ENCODE data around the gene NCOA5. TPM values are rescaled to one million over a fixed set of nuclear protein-coding genes. Genes with fewer than 3 reads are reported as not detected.

Gene NCOA5
- total and polyA plus RNA-seq, 9 of the 15 experiments (the other 6 are each of a cell fraction or from before 2014, with no cell fraction given), result 3.9 to 22.8 (median 13.8) TPM

- BruUV-seq (replicated peaks), result no TSS peak
- Histone ChIP-seq H3K4me1 (replicated peaks in 1 of 2; ENCODE audit: control insufficient read depth in 2 of 2, insufficient read depth in 2 of 2, low read length in 2 of 2) (0 out of 5 replicates have a peak, but pooled peaks cover 0 to 7% of the 10 kb centered on the region in 2 experiments), H4K20me1 (replicated peaks; ENCODE audit: control insufficient read depth, insufficient read depth, low read length) (peaks cover 8% of the 10 kb centered on the region), H2AFZ (ENCODE audit: low read depth, low read length) (no peak overlapping the region), H3K9me3 (replicated peaks; ENCODE audit: control insufficient read depth, insufficient read depth, low read depth, low read length) (no peaks in the 10 kb centered on the region), H3K4me2 (ENCODE audit: insufficient read depth, low read length) (no peak overlapping the region), H3K27ac (ENCODE audit: extremely low read depth, low read depth, low read length) (no peak overlapping the region), H3K79me2 (ENCODE audit: control insufficient read depth, insufficient read depth, low read length) (no peaks in the 10 kb centered on the region), H3K27me3 (ENCODE audit: control insufficient read depth in 2 of 2, insufficient read depth in 2 of 2, low read length in 2 of 2) (peaks cover 5 to 29% of the 10 kb centered on the region in 2 experiments; a peak in 4 of 5 replicates), H3K4me3 (no peak overlapping the region), H3K36me3 (ENCODE audit: control insufficient read depth, insufficient read depth, low read length) (no peaks in the 10 kb centered on the region), H3K9me1 (ENCODE audit: control insufficient read depth, insufficient read depth, low read length) (no peaks in the 10 kb centered on the region), H3K9ac (ENCODE audit: insufficient read depth in 1 of 2, low read depth in 2 of 2, low read length in 2 of 2) (no peak overlapping the region; a peak in 1 of 4 replicates)
- ATAC-seq, result no peak
- CTCF ChIA-PET (ENCODE audit: low intra/inter-chr PET ratio), result interaction anchor here (0.6 kb wide), 1 partner anchor 472 kb away, joined by 3 read pairs; no protein-coding TSS in a partner anchor
- POLR2A ChIA-PET, result no interaction called here
- intact Hi-C loops (cut with micrococcal nuclease), result loop anchor here (5.0 kb wide), 2 partner anchors 108 to 177 kb away; partner anchors contain the start of gene CDH22
- in situ Hi-C loops (cut with MboI), result loop anchor here (25.0 kb wide), 1 partner anchor 182 kb away; the partner anchor contains the start of gene CDH22
- 0% methylated on average over 5 of the region's 5 CpGs for WGBS (ENCODE audit: insufficient coverage, low coverage, missing lambda C conversion rate)
- no peak for DNase-seq (ENCODE audit: extremely low read depth in 1 of 4, low spot score in 3 of 4)
- no peak for FAIRE-seq
- TF ChIP-seq ZNF766 (CRISPR knock-in tag; conservative IDR thresholded peaks at IDR 0.05) (no peak), ARHGAP35 (IDR thresholded peaks at IDR 0.05; ENCODE audit: partially characterized antibody) (no peak), ZNF3 (CRISPR knock-in tag; IDR thresholded peaks at IDR 0.05) (no peak), DLX4 (CRISPR knock-in tag; IDR thresholded peaks at IDR 0.05) (no peak), THRA (IDR thresholded peaks at IDR 0.05) (no peak), LEF1 (IDR thresholded peaks at IDR 0.05) (no peak), HMGXB4 (CRISPR knock-in tag; IDR thresholded peaks at IDR 0.05) (no peak), MCM2 (IDR thresholded peaks at IDR 0.05; ENCODE audit: low read depth) (no peak)
Measured at GRCh38 chr20:46129955-46130481, 40.3 kb upstream of the NCOA5 start.
